Dendritic cell treated with granulocyte-macrophage colony-stimulating factor and Interleukin-4, amounts not matched to agents 40 ng/mL and 50 ng/mL, for 4 days (primary cell): ENCODE data around the gene CCDC83.
"Not testable (repeated sequence)": the region's sequence is repeated elsewhere in the genome, so short reads cannot be mapped to it uniquely, and the experiment has no call there.

Experiments
- H3K27ac Mint-ChIP-seq: one replicate; pipeline ENCODE4 v1.8.0; 2022; ENCODE audit warnings: mild to moderate bottlenecking, mixed read lengths
- H3K27me3 Mint-ChIP-seq: one replicate; pipeline ENCODE4 v1.8.0; 2022; ENCODE audit warnings: mild to moderate bottlenecking, mixed read lengths
- H3K36me3 Mint-ChIP-seq: one replicate; pipeline ENCODE4 v1.8.0; 2022; ENCODE audit warnings: low read depth, mixed read lengths
- H3K4me1 Mint-ChIP-seq: one replicate; pipeline ENCODE4 v1.8.0; 2022; ENCODE audit warnings: low read depth, mixed read lengths
- H3K4me3 Mint-ChIP-seq: one replicate; pipeline ENCODE4 v1.8.0; 2022; ENCODE audit warnings: mild to moderate bottlenecking, moderate library complexity, mixed read lengths
- H3K9me3 Mint-ChIP-seq: one replicate; pipeline ENCODE4 v1.8.0; 2022; ENCODE audit warnings: mixed read lengths
- intact Hi-C: fragments of 100-400 bp; cut with micrococcal nuclease; formaldehyde crosslinking; loops from one replicate; pipeline ENCODE4 v1.15.0; 2022

CCDC83 gene

DNA sequence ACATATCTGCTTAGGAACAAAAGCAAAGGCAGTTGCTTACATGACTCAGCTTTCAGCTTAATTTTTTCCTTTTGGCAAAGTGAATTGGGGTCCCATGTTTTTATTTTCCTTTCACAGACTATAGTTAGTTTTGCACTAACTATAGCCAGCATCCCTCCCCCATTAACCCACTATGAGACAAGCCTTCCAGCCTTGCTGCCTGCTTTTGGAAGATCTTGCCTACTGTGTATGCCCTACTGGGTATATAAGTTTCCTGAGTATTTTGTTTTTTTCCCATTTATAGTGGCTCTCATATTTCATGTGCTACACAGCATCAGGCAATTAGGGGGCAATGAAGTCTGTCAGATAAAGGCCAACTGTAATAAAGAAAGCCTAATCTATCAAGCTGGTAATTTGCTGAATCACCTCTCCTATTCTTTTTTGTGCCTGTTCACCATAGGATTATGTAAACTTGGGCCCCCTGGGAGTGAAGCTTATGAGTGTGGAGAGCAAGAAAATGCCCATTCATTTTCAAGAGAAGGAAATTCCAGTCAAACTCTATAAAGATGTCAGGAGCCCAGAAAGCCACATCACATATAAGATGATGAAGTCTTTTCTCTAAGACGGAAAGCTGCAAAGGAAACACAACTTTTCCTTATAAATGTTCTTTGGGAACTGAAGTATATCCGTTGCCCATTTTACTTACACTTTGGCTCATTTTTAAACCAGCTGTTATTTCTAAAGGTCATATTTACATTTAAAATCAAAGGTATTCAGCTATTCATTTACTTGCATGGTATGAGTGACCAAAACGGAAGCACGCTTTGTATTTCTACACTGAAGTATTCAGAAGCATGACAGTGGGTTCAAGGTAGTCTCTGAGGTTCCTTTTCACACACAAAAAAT is 64.0 kb downstream of the CCDC83 start:
- Mint-ChIP-seq H3K36me3 (no peaks in the 10 kb centered on the region), H3K27me3 (peaks cover 6% of the 10 kb centered on the region), H3K27ac (no peak overlapping the region), H3K9me3 (peaks cover 24% of the 10 kb centered on the region), H3K4me3 (no peak overlapping the region), H3K4me1 (peaks cover 6% of the 10 kb centered on the region)
- intact Hi-C loops, result no loop called here

GRCh38 chr11:85922367-85922766 is 67.2 kb downstream of the CCDC83 start:
- H3K36me3 Mint-ChIP-seq, result no peaks in the 10 kb centered on the region
- intact Hi-C loops, result no loop called here

GRCh38 chr11:85923455-85923854 is 68.3 kb downstream of the CCDC83 start:
- H3K4me3 Mint-ChIP-seq, result no peak overlapping the region
- intact Hi-C loops, result no loop called here
- peaks cover 18% of the 10 kb centered on the region for H3K4me1 Mint-ChIP-seq
- peaks cover 10% of the 10 kb centered on the region for H3K27me3 Mint-ChIP-seq
- H3K27ac Mint-ChIP-seq, result no peak overlapping the region
- H3K36me3 Mint-ChIP-seq, result no peaks in the 10 kb centered on the region
- H3K9me3 Mint-ChIP-seq, result no peaks in the 10 kb centered on the region

More at GRCh38 chr11:85922367-85922766, 67.2 kb downstream of the CCDC83 start:
- Mint-ChIP-seq H3K4me3 (no peak overlapping the region), H3K27me3 (peaks cover 6% of the 10 kb centered on the region), H3K9me3 (no peaks in the 10 kb centered on the region), H3K4me1 (peaks cover 10% of the 10 kb centered on the region), H3K27ac (no peak overlapping the region)

DNA sequence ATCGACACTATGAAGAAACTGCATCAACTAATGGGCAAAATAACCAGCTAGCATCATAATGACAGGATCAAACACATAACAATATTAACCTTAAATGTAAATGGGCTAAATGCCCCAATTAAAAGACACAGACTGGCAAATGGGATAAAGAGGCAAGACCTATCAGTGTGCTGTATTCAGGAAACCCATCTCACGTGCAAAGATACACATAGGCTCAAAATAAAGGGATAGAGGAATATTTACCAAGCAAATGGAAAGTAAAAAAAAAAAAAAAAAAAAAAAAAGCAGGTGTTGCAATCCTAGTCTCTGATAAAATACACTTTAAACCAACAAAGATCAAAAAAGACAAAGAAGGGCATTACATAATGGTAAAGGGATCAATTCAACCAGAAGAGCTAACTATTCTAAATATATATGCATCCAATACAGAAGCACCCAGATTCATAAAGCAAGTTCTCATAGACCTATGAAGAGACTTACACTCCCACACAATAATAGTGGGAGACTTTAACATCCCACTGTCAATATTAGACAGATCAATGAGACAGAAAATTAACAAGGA is 71.6 kb downstream of the CCDC83 start:
- H3K9me3 Mint-ChIP-seq, result not testable (repeated sequence)

DNA sequence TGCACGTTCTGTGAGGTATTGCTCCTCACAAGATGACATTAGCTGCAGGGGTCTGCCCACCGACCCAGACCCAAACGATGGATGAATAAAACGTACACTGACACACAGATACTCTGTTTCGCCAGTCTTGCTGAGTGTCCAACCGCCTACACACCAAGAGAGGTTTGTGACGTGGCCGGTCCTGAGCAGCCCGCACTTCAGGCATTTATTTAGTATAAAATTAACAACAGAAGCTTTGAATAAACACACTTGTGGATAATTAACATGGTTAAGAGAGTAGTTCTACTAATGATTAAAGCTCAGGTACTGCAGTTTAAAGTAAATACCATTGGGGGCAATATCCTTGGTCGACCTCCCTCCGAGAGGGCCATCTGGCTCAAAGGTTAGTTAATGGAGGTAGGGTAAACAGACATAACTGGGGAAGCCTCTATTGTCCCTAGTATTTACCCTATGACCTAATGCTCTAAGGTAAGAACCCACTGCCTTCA is 75.7 kb downstream of the CCDC83 start:
- peaks cover 5% of the 10 kb centered on the region for H3K9me3 Mint-ChIP-seq
- intact Hi-C loops, result loop anchor here (5.0 kb wide), 1 partner anchor 59 kb away; no protein-coding TSS in a partner anchor
- no peak overlapping the region for H3K27ac Mint-ChIP-seq
- peaks cover 18% of the 10 kb centered on the region for H3K4me1 Mint-ChIP-seq
- peaks cover 19% of the 10 kb centered on the region for H3K27me3 Mint-ChIP-seq
- H3K4me3 Mint-ChIP-seq, result no peak overlapping the region
- no peaks in the 10 kb centered on the region for H3K36me3 Mint-ChIP-seq

More for the DNA sequence above, 71.6 kb downstream of the CCDC83 start:
- H3K27ac Mint-ChIP-seq, H3K4me3 Mint-ChIP-seq, intact Hi-C loops, H3K36me3 Mint-ChIP-seq: not testable (repeated sequence)
- Mint-ChIP-seq H3K4me1 (peaks cover 18% of the 10 kb centered on the region), H3K27me3 (peaks cover 15% of the 10 kb centered on the region)

GRCh38 chr11:85934596-85935169 is 79.5 kb downstream of the CCDC83 start:
- intact Hi-C loops, result loop anchor here (5.0 kb wide), 1 partner anchor 62 kb away; no protein-coding TSS in a partner anchor
- Mint-ChIP-seq H3K27ac (no peak overlapping the region), H3K4me1 (no peaks in the 10 kb centered on the region), H3K36me3 (peaks cover 8% of the 10 kb centered on the region), H3K4me3 (no peak overlapping the region), H3K9me3 (peaks cover 23% of the 10 kb centered on the region), H3K27me3 (peaks cover 11% of the 10 kb centered on the region)

DNA sequence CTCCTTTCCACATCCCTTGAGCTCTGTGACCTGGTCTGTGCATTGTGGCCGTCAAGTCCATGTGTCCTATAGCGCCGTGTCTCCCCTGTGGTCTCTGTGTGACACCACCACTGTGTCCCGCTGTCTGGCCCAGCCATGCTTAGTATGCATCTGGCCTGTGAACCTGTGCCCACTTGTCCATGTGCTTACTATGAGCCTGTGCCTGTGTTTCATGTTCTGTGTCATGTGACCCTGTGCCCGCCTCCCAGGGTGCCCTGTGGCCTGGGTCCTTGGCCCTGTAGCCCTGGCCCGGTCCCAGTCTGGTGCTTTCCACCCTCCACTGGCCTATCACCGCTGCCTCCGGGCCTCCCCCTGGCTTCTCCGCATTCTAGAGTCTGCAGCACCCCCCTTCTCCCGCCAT is 80.6 kb downstream of the CCDC83 start:
- H3K36me3 Mint-ChIP-seq, result peaks cover 8% of the 10 kb centered on the region
- no peak overlapping the region for H3K27ac Mint-ChIP-seq
- intact Hi-C loops, result no loop called here
- H3K4me3 Mint-ChIP-seq, result no peak overlapping the region
- no peaks in the 10 kb centered on the region for H3K4me1 Mint-ChIP-seq
- peaks cover 10% of the 10 kb centered on the region for H3K27me3 Mint-ChIP-seq
- peaks cover 23% of the 10 kb centered on the region for H3K9me3 Mint-ChIP-seq

GRCh38 chr11:85937835-85938234 is 82.7 kb downstream of the CCDC83 start:
- intact Hi-C loops, result no loop called here
- Mint-ChIP-seq H3K36me3 (peaks cover 8% of the 10 kb centered on the region), H3K27me3 (peaks cover 8% of the 10 kb centered on the region), H3K4me3 (no peak overlapping the region), H3K9me3 (peaks cover 23% of the 10 kb centered on the region), H3K27ac (peak overlapping the region; percentile 50), H3K4me1 (no peaks in the 10 kb centered on the region)

DNA sequence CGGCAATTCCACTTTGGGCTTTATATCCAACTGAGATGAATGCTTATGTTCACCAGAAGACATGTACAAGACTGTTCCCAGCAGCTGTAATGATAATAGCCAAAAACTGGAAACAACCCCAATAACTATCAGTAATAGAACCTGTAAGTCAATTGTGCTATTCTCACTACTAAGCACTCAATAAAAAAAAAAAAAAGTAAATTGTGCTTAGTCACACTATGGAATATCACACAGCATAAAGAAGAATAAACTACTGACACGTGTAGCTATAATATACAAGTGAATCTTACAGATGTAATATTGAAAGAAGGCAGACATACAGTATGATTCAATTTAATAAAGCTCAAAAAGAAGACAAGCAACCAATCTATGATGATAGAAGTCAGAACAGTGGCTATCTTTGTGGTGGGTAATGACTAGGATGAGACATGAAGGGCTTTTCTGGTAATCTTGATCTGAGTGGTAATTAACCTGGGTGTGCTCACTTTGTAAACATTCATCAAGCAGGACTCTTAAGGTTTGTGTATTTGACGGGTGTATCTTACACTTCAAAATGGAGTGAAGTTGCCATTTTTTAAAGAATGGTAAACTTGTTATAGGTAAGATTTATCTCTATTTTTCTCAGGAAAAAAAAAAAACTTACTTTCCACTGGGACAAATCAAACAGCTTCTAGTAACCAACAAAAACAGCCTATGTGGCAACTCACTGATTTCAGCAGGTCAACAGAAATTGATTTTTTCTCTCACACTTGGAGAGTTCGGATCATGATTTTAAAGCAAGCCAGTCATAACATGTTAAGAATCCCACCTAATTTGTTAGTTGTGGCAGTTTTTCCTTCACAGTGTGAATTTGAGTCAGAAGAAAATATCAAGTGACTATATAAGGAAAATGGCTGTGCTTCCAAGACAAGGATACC is 84.2 kb downstream of the CCDC83 start:
- Mint-ChIP-seq H3K9me3 (peaks cover 23% of the 10 kb centered on the region), H3K27ac (no peak overlapping the region), H3K4me1 (no peaks in the 10 kb centered on the region), H3K27me3 (peaks cover 6% of the 10 kb centered on the region), H3K4me3 (no peak overlapping the region), H3K36me3 (peaks cover 8% of the 10 kb centered on the region)
- intact Hi-C loops, result loop anchor here (5.0 to 10.0 kb wide), 3 partner anchors 275 to 353 kb away; partner anchors contain the start of gene EED

- H3K4me1 Mint-ChIP-seq, result peaks cover 14% of the 10 kb centered on the region
- H3K9me3 Mint-ChIP-seq, result peaks cover 14% of the 10 kb centered on the region
- no peak overlapping the region for H3K4me3 Mint-ChIP-seq
- intact Hi-C loops, result loop anchor here (5.0 to 10.0 kb wide), 3 partner anchors 273 to 351 kb away; partner anchors contain the start of gene EED
- H3K27me3 Mint-ChIP-seq, result no peaks in the 10 kb centered on the region
- H3K27ac Mint-ChIP-seq, result no peak overlapping the region
- peaks cover 8% of the 10 kb centered on the region for H3K36me3 Mint-ChIP-seq
Observed at GRCh38 chr11:85941380-85941973, 86.3 kb downstream of the CCDC83 start.

DNA sequence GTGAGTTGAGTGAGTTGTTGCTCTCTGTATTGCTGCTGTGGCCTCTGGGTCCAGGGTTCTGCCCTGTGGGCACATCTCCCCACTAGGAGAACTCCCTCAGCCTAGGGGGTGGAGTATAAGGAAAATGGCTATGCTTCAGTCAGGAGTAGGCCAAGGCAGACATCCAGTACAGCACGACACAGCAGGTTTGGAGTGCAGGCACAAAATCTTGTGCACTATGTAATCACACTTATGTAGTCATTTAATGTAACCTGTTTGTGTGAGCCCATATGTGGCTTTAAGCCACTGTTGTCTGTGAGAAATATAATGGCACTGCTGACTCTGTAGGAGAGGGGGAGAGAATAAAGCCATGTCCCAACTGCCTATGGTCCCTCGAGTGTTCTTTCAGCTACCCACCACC is 90.1 kb downstream of the CCDC83 start:
- intact Hi-C loops, result loop anchor here (5.0 to 10.0 kb wide), 3 partner anchors 88 to 300 kb away; partner anchors contain the start of genes CCDC83 and EED
- H3K27me3 Mint-ChIP-seq, result no peaks in the 10 kb centered on the region
- H3K27ac Mint-ChIP-seq, result no peak overlapping the region
- no peaks in the 10 kb centered on the region for H3K9me3 Mint-ChIP-seq
- H3K36me3 Mint-ChIP-seq, result no peaks in the 10 kb centered on the region
- peaks cover 29% of the 10 kb centered on the region for H3K4me1 Mint-ChIP-seq
- no peak overlapping the region for H3K4me3 Mint-ChIP-seq

- H3K9me3 Mint-ChIP-seq, result no peaks in the 10 kb centered on the region
- intact Hi-C loops, result loop anchor here (5.0 to 10.0 kb wide), 3 partner anchors 88 to 299 kb away; partner anchors contain the start of genes CCDC83 and EED
- peaks cover 33% of the 10 kb centered on the region for H3K4me1 Mint-ChIP-seq
- no peaks in the 10 kb centered on the region for H3K36me3 Mint-ChIP-seq
- H3K4me3 Mint-ChIP-seq, result no peak overlapping the region
- no peak overlapping the region for H3K27ac Mint-ChIP-seq
- H3K27me3 Mint-ChIP-seq, result no peaks in the 10 kb centered on the region
Observed at GRCh38 chr11:85945788-85946187, 90.6 kb downstream of the CCDC83 start.

DNA sequence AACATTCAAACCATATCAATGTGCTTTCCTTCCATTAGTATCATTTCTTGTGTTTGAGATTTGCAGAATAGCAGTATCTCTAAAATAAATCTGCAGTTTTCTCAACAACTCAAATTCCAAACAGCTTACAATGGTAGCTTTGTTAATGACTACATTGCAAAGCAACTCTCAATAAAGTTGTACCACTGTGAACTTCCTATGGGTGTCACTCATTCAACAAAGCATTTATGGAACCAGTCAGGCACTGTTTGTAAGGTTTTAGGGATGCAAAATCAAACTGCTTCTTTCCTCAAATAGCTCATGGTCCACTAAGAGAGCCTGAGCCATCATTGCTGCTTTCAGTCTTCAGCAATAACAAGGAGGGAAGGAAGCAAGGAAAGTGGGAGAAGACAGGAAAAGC is 91.0 kb downstream of the CCDC83 start:
- Mint-ChIP-seq H3K27ac (no peak overlapping the region), H3K36me3 (no peaks in the 10 kb centered on the region), H3K4me1 (peaks cover 37% of the 10 kb centered on the region)

More for the DNA sequence above, 91.0 kb downstream of the CCDC83 start:
- Mint-ChIP-seq H3K9me3 (no peaks in the 10 kb centered on the region), H3K4me3 (no peak overlapping the region), H3K27me3 (no peaks in the 10 kb centered on the region)
- intact Hi-C loops, result loop anchor here (5.0 to 10.0 kb wide), 3 partner anchors 89 to 299 kb away; partner anchors contain the start of genes CCDC83 and EED
